K562 (cell line): Measurements from ENCODE around the gene APOC4. TPM values are rescaled to one million over a fixed set of nuclear protein-coding genes. Genes with fewer than 3 reads are reported as not detected.

ENCODE experiments used
- BRD4 ChIP-seq: fragments of 200-600 bp; sonication (generic); IDR thresholded peaks from 2 replicates; pipeline ENCODE4 v1.6.1; 2017; ENCODE audit warnings: inconsistent platforms
- DMBX1 ChIP-seq: fragments of 250-450 bp; sonication (Bioruptor Pico); IDR thresholded peaks from 2 replicates; pipeline ENCODE4 v1.8.0; 2022; ENCODE audit warnings: inconsistent platforms, mild to moderate bottlenecking, moderate library complexity, borderline replicate concordance
- ELK3 ChIP-seq: fragments of 450-650 bp; formaldehyde crosslinking; IDR thresholded peaks from 2 replicates; pipeline ENCODE4 v1.4.0; 2020; ENCODE audit warnings: mild to moderate bottlenecking
- GABPA ChIP-seq: fragments of 200-800 bp; sonication (Bioruptor generic); conservative IDR thresholded peaks from 2 replicates; pipeline ENCODE4 v1.6.1; 2016; ENCODE audit warnings: low read depth, missing genetic modification characterization, missing compliant biosample characterization
- GABPB2 ChIP-seq: fragments of 250-450 bp; sonication (Bioruptor Pico); conservative IDR thresholded peaks from 2 replicates; pipeline ENCODE4 v1.5.1; 2021; ENCODE audit warnings: mild to moderate bottlenecking
- HDAC2 ChIP-seq: fragments of 450-650 bp; IDR thresholded peaks from 2 replicates; pipeline ENCODE4 v1.6.1; 2016; ENCODE audit warnings: mild to moderate bottlenecking
- HDAC8 ChIP-seq: fragments of 450-650 bp; IDR thresholded peaks from 2 replicates; pipeline ENCODE4 v1.6.1; 2016; ENCODE audit warnings: mild to moderate bottlenecking, missing genetic modification characterization, moderate library complexity, missing compliant biosample characterization
- KLF13 ChIP-seq: fragments of 450-650 bp; IDR thresholded peaks from 2 replicates; pipeline ENCODE4 v1.6.1; 2016; ENCODE audit warnings: missing genetic modification characterization, low read depth, mild to moderate bottlenecking, missing compliant biosample characterization, moderate library complexity, borderline replicate concordance
- PCBP1 ChIP-seq: fragments of 200-400 bp; formaldehyde crosslinking; IDR thresholded peaks from 2 replicates; pipeline ENCODE4 v1.6.1; 2018; ENCODE audit warnings: mild to moderate bottlenecking, low read depth, low read length; ENCODE audit not compliant: poor library complexity, severe bottlenecking
- POLR2G ChIP-seq: fragments of 200-400 bp; formaldehyde crosslinking; IDR thresholded peaks from 2 replicates; pipeline ENCODE4 v1.6.1; 2017; ENCODE audit warnings: low read depth, mild to moderate bottlenecking, antibody characterized with exemption, low read length, moderate library complexity
- RFX7 ChIP-seq: fragments of 250-450 bp; sonication (Bioruptor Pico); IDR thresholded peaks from 2 replicates; pipeline ENCODE4 v1.5.1; 2021; ENCODE audit warnings: mild to moderate bottlenecking
- SIN3B ChIP-seq: fragments of 450-650 bp; IDR thresholded peaks from 2 replicates; pipeline ENCODE4 v1.6.1; 2017; ENCODE audit warnings: low read depth, mild to moderate bottlenecking, moderate library complexity
- TARDBP ChIP-seq: fragments of 450-650 bp; IDR thresholded peaks from 2 replicates; pipeline ENCODE4 v1.6.1; 2016
- TCF3 ChIP-seq: sonication (generic); formaldehyde crosslinking; IDR thresholded peaks from 2 replicates; pipeline ENCODE4 v1.4.0; 2020; ENCODE audit warnings: mild to moderate bottlenecking, missing genetic modification reagents
- TCF7L2 ChIP-seq: fragments of 150-350 bp; IDR thresholded peaks from 2 replicates; pipeline ENCODE4 v1.6.1; 2016; ENCODE audit warnings: low read depth, mild to moderate bottlenecking, low read length, moderate library complexity
- VEZF1 ChIP-seq: fragments of 200-800 bp; sonication (Bioruptor generic); IDR thresholded peaks from 2 replicates; pipeline ENCODE4 v1.6.1; 2017; ENCODE audit warnings: missing genetic modification characterization, missing compliant biosample characterization
- ZBTB34 ChIP-seq: fragments of 250-450 bp; sonication (Bioruptor Pico); IDR thresholded peaks from 2 replicates; pipeline ENCODE4 v1.8.0; 2021; ENCODE audit warnings: mild to moderate bottlenecking, moderate library complexity
- ZNF143 ChIP-seq: sonication (generic); formaldehyde crosslinking; IDR thresholded peaks from 2 replicates; pipeline ENCODE4 v1.9.0; 2022; ENCODE audit warnings: mild to moderate bottlenecking, missing genetic modification reagents
- ZNF212 ChIP-seq: fragments of 450-650 bp; formaldehyde crosslinking; IDR thresholded peaks from 2 replicates; pipeline ENCODE4 v1.4.0; 2020; ENCODE audit warnings: mild to moderate bottlenecking
- ZNF512 ChIP-seq: IDR thresholded peaks from 2 replicates; pipeline ENCODE4 v1.6.1; 2016; ENCODE audit warnings: missing genetic modification characterization, missing compliant biosample characterization
- ZNF778 ChIP-seq: fragments of 450-650 bp; formaldehyde crosslinking; IDR thresholded peaks from 2 replicates; pipeline ENCODE4 v1.4.0; 2020; ENCODE audit warnings: mild to moderate bottlenecking, moderate library complexity
- polyA plus RNA-seq, 8 experiments: library from polyadenylated mRNA; depleted of rRNA in 4 of 8; stranded (reverse) in 5 of 8; unstranded in 3 of 8; fragments of >200 nt; fragmentation: Nextera tagmentation in 2 of 8; fragmentation: Illumina TruSeq in 1 of 8; extraction: Ambion mirVana in 2 of 8; extraction: Trizol in 1 of 8; gene quantifications; 2 replicates each; pipeline versions ENCODE4 v1.2.1 to v1.2.3, GENCODE V29; 2011 to 2014; ENCODE audit warnings: inconsistent platforms in 1 of 8, missing spikeins in 1 of 8
- total RNA-seq, 7 experiments: library from RNA; depleted of rRNA in 6 of 7; stranded (reverse); fragments of >200 nt in 6 of 7; fragmentation: Illumina TruSeq in 2 of 7; extraction: Trizol in 2 of 7; gene quantifications; 2 replicates each; pipeline versions ENCODE4 v1.2.1 to v1.2.3, GENCODE V29; 2011 to 2021; ENCODE audit warnings: low replicate concordance in 1 of 7
- TF ChIP-seq, protein P1 (sequence below): fragments of 450-650 bp; IDR thresholded peaks from 2 replicates; pipeline ENCODE4 v1.6.1; 2017; ENCODE audit warnings: mild to moderate bottlenecking, moderate library complexity

APOC4 gene
- total and polyA plus RNA-seq, 9 of the 15 experiments (the other 6 are each of a cell fraction or from before 2014, with no cell fraction given): 0.46 TPM; not detected in 8

- TF ChIP-seq ELK3 (CRISPR knock-in tag) (no peak), ZNF143 (no peak), ZNF512 (tag) (no peak), GABPA (tag) (no peak), KLF13 (0 out of 2 replicates have a peak, but pooled peaks have one; percentile 19), DMBX1 (CRISPR knock-in tag) (no peak), POLR2G (peak; percentile 74), GABPB2 (no peak), VEZF1 (CRISPR knock-in tag) (no peak), TARDBP (no peak), ZBTB34 (CRISPR knock-in tag) (no peak), HDAC8 (tag) (no peak), TCF3 (CRISPR knock-in tag) (no peak), ZNF778 (CRISPR knock-in tag) (no peak), BRD4 (no peak), HDAC2 (0 out of 2 replicates have a peak, but pooled peaks have one; percentile 20), RFX7 (CRISPR knock-in tag) (no peak), PCBP1 (no peak), TCF7L2 (no peak), ZNF212 (no peak), SIN3B (no peak)
- TF ChIP-seq, protein P1, sequence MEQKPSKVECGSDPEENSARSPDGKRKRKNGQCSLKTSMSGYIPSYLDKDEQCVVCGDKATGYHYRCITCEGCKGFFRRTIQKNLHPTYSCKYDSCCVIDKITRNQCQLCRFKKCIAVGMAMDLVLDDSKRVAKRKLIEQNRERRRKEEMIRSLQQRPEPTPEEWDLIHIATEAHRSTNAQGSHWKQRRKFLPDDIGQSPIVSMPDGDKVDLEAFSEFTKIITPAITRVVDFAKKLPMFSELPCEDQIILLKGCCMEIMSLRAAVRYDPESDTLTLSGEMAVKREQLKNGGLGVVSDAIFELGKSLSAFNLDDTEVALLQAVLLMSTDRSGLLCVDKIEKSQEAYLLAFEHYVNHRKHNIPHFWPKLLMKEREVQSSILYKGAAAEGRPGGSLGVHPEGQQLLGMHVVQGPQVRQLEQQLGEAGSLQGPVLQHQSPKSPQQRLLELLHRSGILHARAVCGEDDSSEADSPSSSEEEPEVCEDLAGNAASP: no peak
Observed at GRCh38 chr19:44903602-44904425, 38.2 kb upstream of the APOC4 start (continued).
